ENCODE measurements around the gene ATF1.

Gene ATF1

GRCh38 chr12:50740307-50740706 lies 23.6 kb upstream of the ATF1 start:
- no peak for TF ChIP-seq CTCF (IDR thresholded peaks at IDR 0.05; ENCODE audit: low read depth, low read length)
- DNase-seq (ENCODE audit: extremely low read depth, low read depth) = no peak

DNA sequence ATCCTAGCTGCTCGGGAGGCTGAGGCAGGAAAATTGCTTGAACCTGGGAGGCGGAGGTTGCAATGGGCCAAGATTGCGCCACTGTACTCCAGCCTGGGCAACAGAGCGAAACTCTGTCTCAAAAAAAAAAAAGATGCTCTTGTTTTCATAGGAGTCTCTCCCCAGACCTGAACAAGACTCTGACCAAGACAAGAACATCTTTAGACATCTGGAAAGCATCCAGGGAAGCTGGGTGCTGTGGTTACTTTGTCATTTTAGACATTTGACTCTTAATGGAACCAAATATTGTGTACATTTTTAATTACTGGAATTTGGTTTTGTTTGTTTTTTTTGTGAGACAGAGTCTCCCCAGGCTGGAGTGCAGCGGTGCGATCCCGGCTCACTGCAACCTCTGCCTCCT lies 21.1 kb upstream of the ATF1 start:
- TF ChIP-seq CTCF (IDR thresholded peaks at IDR 0.05; ENCODE audit: low read depth, low read length) = no peak
- DNase-seq (ENCODE audit: extremely low read depth, low read depth) = no peak

DNA sequence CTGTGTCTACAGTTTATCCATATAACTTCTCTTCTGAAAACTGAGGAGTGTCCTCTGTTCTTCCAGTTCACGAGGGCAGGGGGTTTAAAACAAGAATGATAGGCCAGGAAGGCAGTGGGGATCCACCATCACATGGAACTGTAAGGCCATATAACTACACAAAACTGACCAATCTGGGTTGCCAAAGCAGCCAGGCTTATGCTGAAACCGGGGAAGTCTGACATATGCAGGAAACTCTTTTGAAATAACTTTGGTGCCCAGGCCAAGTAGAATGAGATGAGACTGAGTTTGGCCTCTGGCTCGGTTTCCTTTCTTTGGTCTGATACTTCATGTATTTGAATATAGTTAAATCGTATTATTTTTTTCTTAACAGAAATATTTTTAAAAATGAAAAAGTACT lies 18.0 kb upstream of the ATF1 start:
- no peak for TF ChIP-seq CTCF (IDR thresholded peaks at IDR 0.05; ENCODE audit: low read depth, low read length)
- DNase-seq (ENCODE audit: extremely low read depth, low read depth) = no peak

GRCh38 chr12:50746431-50746830 lies 17.5 kb upstream of the ATF1 start:
- TF ChIP-seq CTCF (IDR thresholded peaks at IDR 0.05; ENCODE audit: low read depth, low read length) = no peak
- DNase-seq (ENCODE audit: extremely low read depth, low read depth) = no peak

DNA sequence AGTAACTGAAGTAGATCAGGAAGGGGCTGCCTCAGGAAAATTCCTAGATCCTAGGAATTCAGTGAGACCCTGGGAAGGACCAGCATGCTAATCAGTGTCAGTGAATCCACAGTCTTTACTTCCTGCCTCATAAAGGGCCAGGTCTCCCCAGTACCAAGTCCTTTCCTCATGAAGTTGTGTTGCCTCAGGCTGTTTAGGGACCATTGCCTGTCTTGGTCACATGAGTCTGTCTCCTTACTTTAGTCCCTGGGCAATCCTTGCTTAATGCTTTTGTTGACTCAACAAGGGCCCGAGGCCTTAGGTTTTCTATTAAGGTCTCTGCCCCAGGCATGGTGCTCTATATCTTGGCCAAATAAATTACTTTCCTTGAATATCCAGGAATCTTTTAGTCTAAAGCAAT lies 16.1 kb upstream of the ATF1 start:
- TF ChIP-seq CTCF (IDR thresholded peaks at IDR 0.05; ENCODE audit: low read depth, low read length) = no peak
- no peak for DNase-seq (ENCODE audit: extremely low read depth, low read depth)

DNA sequence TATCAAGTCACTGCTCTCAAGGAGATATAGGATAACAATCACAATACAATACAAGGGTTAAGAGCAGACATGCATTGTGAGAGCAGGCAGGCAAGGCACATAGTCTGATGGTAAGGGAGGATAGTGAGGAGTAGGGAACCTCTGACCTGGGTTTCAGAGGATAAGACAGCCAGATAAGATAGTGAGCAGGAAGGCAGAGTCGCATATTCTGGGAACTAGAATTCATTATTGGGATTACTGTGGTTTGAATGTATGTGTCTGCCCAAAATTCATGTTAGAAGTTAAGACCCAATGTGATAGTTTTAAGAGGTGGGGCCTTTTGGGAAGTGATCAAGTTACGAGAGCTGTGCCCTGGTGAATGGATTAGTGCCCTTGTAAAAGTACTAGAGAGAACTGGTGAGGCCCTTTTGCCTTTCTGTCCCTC lies 14.4 kb upstream of the ATF1 start:
- DNase-seq (ENCODE audit: extremely low read depth, low read depth) = no peak
- TF ChIP-seq CTCF (IDR thresholded peaks at IDR 0.05; ENCODE audit: low read depth, low read length) = no peak

GRCh38 chr12:50750366-50750765 lies 13.5 kb upstream of the ATF1 start:
- no peak for DNase-seq (ENCODE audit: extremely low read depth, low read depth)
- TF ChIP-seq CTCF (IDR thresholded peaks at IDR 0.05; ENCODE audit: low read depth, low read length) = no peak

Data from AG09319 (cell line).